K562 (cell line): Measurements from ENCODE around the gene LRFN4. TPM values are rescaled to one million over a fixed set of nuclear protein-coding genes. Genes with fewer than 3 reads are reported as not detected.
A peak's percentile ranks its signal among the peaks of the same experiment; 100 is the strongest.

Source experiments
- BRF1 ChIP-seq: IDR thresholded peaks from 3 replicates; pipeline ENCODE4 v1.6.1; 2011; ENCODE audit warnings: borderline replicate concordance, mild to moderate bottlenecking; ENCODE audit not compliant: insufficient read length; ENCODE audit errors: extremely low read depth
- CC2D1A ChIP-seq: fragments of 450-650 bp; IDR thresholded peaks from 2 replicates; pipeline ENCODE4 v1.6.1; 2017; ENCODE audit warnings: mild to moderate bottlenecking
- CHD1 ChIP-seq: fragments of 200-600 bp; sonication (generic); IDR thresholded peaks from one replicate; pipeline ENCODE4 v1.6.1; 2012; ENCODE audit warnings: mild to moderate bottlenecking, moderate library complexity, low read length, inconsistent platforms
- DIDO1 ChIP-seq: fragments of 450-650 bp; IDR thresholded peaks from 2 replicates; pipeline ENCODE4 v1.6.1; 2016; ENCODE audit warnings: low read depth, missing biosample characterization, missing genetic modification characterization
- HDAC6 ChIP-seq: IDR thresholded peaks from 2 replicates; pipeline ENCODE4 v1.6.1; 2012; ENCODE audit warnings: low read depth, mild to moderate bottlenecking, control low read depth, inconsistent platforms, low read length, moderate library complexity
- JUND ChIP-seq, 2 experiments: IDR thresholded peaks; 2 replicates in 1 of 2; 3 replicates in 1 of 2; pipeline ENCODE4 v1.6.1; 2011; ENCODE audit warnings: borderline replicate concordance in 2 of 2, low read depth in 2 of 2, low read length in 2 of 2, improper control_type of control experiment in 1 of 2, missing biosample characterization in 1 of 2, missing genetic modification characterization in 1 of 2, missing genetic modification reagents in 1 of 2
- MED1 ChIP-seq: sonication (generic); formaldehyde crosslinking; IDR thresholded peaks from 2 replicates; pipeline ENCODE4 v1.8.1; 2023; ENCODE audit warnings: missing genetic modification reagents, borderline replicate concordance
- MTF1 ChIP-seq: fragments of 250-450 bp; sonication (Bioruptor Pico); IDR thresholded peaks from 2 replicates; pipeline ENCODE4 v1.9.0; 2021; ENCODE audit warnings: moderate library complexity, mild to moderate bottlenecking, inconsistent platforms, borderline replicate concordance
- POLR2A ChIP-seq: fragments of 450-650 bp; conservative IDR thresholded peaks from 2 replicates; pipeline ENCODE4 v1.6.1; 2016
- PPARD ChIP-seq: fragments of 250-450 bp; sonication (Bioruptor Pico); IDR thresholded peaks from 2 replicates; pipeline ENCODE4 v1.8.0; 2022; ENCODE audit warnings: inconsistent platforms, mild to moderate bottlenecking, moderate library complexity
- RAD21 ChIP-seq, 2 experiments: fragments of 250-450 bp in 1 of 2; fragments of 450-650 bp in 1 of 2; sonication (Bioruptor Pico) in 1 of 2; formaldehyde crosslinking in 1 of 2; IDR thresholded peaks in 1 of 2; conservative IDR thresholded peaks in 1 of 2; 2 replicates each; pipeline versions ENCODE4 v1.4.0 to v1.8.0; 2020 to 2022; ENCODE audit warnings: mild to moderate bottlenecking in 2 of 2, moderate library complexity in 1 of 2
- RCOR1 ChIP-seq, 2 experiments: IDR thresholded peaks; 2 replicates each; pipeline ENCODE4 v1.6.1; 2012; ENCODE audit warnings: low read depth in 2 of 2, low read length in 2 of 2, borderline replicate concordance in 1 of 2, improper control_type of control experiment in 1 of 2
- RNF219 ChIP-seq: fragments of 250-450 bp; sonication (Bioruptor Pico); IDR thresholded peaks from 2 replicates; pipeline ENCODE4 v1.5.0; 2022; ENCODE audit warnings: mild to moderate bottlenecking
- TRIM24 ChIP-seq, 2 experiments: fragments of 450-650 bp; IDR thresholded peaks; 2 replicates each; pipeline ENCODE4 v1.6.1; 2016
- ZC3H11A ChIP-seq: IDR thresholded peaks from 2 replicates; pipeline ENCODE4 v1.6.1; 2012; ENCODE audit warnings: low read depth, low read length, improper control_type of control experiment
- ZNF24 ChIP-seq: fragments of 450-650 bp; IDR thresholded peaks from 2 replicates; pipeline ENCODE4 v1.6.1; 2016
- ZNF507 ChIP-seq: conservative IDR thresholded peaks from 2 replicates; pipeline ENCODE4 v1.6.1; 2017; ENCODE audit warnings: missing genetic modification characterization, missing compliant biosample characterization
- polyA plus RNA-seq, 8 experiments: library from polyadenylated mRNA; depleted of rRNA in 4 of 8; stranded (reverse) in 5 of 8; unstranded in 3 of 8; fragments of >200 nt; fragmentation: Nextera tagmentation in 2 of 8; fragmentation: Illumina TruSeq in 1 of 8; extraction: Ambion mirVana in 2 of 8; extraction: Trizol in 1 of 8; gene quantifications; 2 replicates each; pipeline versions ENCODE4 v1.2.1 to v1.2.3, GENCODE V29; 2011 to 2014; ENCODE audit warnings: inconsistent platforms in 1 of 8, missing spikeins in 1 of 8
- total RNA-seq, 7 experiments: library from RNA; depleted of rRNA in 6 of 7; stranded (reverse); fragments of >200 nt in 6 of 7; fragmentation: Illumina TruSeq in 2 of 7; extraction: Trizol in 2 of 7; gene quantifications; 2 replicates each; pipeline versions ENCODE4 v1.2.1 to v1.2.3, GENCODE V29; 2011 to 2021; ENCODE audit warnings: low replicate concordance in 1 of 7
- TF ChIP-seq, protein P1 (sequence below): fragments of 450-650 bp; formaldehyde crosslinking; IDR thresholded peaks from 2 replicates; pipeline ENCODE4 v1.4.0; 2020; ENCODE audit warnings: mild to moderate bottlenecking
- TF ChIP-seq, protein P2 (sequence below), 3 experiments: fragments of 200-800 bp in 1 of 3; fragments of 250-450 bp in 1 of 3; fragments of 450-650 bp in 1 of 3; sonication (Bioruptor Pico) in 1 of 3; sonication (Bioruptor generic) in 1 of 3; formaldehyde crosslinking in 1 of 3; IDR thresholded peaks; 2 replicates each; pipeline versions ENCODE4 v1.6.1 to v1.8.0; 2016 to 2022; ENCODE audit warnings: mild to moderate bottlenecking in 2 of 3, missing genetic modification characterization in 2 of 3, missing compliant biosample characterization in 1 of 3, moderate library complexity in 1 of 3

Gene LRFN4
- total and polyA plus RNA-seq, 9 of the 15 experiments (the other 6 are each of a cell fraction or from before 2014, with no cell fraction given), result 0.10 to 60.1 (median 6.7) TPM

- TF ChIP-seq BRF1, result no peak
- TF ChIP-seq PPARD (CRISPR knock-in tag), result no peak
- TF ChIP-seq HDAC6, result no peak
- TF ChIP-seq ZNF24, result peak; percentile 62
- TF ChIP-seq TRIM24 (IDR thresholded peaks at IDR 0.05), result peak; percentile 46 to 84
- peak in 1 of 2 experiments; percentile 54; a peak in 1 of 4 replicates for TF ChIP-seq RCOR1 (IDR thresholded peaks at IDR 0.05; ENCODE audit: borderline replicate concordance in 1 of 2, low read depth in 2 of 2, low read length in 2 of 2)
- TF ChIP-seq CHD1, result no peak
- no peak for TF ChIP-seq CC2D1A
- TF ChIP-seq MTF1, result no peak
- TF ChIP-seq MED1 (CRISPR knock-in tag), result no peak
- TF ChIP-seq, protein P1, sequence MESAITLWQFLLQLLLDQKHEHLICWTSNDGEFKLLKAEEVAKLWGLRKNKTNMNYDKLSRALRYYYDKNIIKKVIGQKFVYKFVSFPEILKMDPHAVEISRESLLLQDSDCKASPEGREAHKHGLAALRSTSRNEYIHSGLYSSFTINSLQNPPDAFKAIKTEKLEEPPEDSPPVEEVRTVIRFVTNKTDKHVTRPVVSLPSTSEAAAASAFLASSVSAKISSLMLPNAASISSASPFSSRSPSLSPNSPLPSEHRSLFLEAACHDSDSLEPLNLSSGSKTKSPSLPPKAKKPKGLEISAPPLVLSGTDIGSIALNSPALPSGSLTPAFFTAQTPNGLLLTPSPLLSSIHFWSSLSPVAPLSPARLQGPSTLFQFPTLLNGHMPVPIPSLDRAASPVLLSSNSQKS (CRISPR knock-in tag), result no peak
- TF ChIP-seq DIDO1, result no peak
- no peak for TF ChIP-seq ZNF507 (tag)
- TF ChIP-seq JUND (IDR thresholded peaks at IDR 0.05; ENCODE audit: borderline replicate concordance, low read depth, low read length), result peak; percentile 99
- TF ChIP-seq JUND (tag; IDR thresholded peaks at IDR 0.05; ENCODE audit: borderline replicate concordance, low read depth, low read length), result peak; percentile 100
- peak; percentile 37; the same call in 1 of the 2 replicates for TF ChIP-seq POLR2A
- TF ChIP-seq ZC3H11A, result no peak
- TF ChIP-seq RNF219, result no peak
- TF ChIP-seq, protein P2, sequence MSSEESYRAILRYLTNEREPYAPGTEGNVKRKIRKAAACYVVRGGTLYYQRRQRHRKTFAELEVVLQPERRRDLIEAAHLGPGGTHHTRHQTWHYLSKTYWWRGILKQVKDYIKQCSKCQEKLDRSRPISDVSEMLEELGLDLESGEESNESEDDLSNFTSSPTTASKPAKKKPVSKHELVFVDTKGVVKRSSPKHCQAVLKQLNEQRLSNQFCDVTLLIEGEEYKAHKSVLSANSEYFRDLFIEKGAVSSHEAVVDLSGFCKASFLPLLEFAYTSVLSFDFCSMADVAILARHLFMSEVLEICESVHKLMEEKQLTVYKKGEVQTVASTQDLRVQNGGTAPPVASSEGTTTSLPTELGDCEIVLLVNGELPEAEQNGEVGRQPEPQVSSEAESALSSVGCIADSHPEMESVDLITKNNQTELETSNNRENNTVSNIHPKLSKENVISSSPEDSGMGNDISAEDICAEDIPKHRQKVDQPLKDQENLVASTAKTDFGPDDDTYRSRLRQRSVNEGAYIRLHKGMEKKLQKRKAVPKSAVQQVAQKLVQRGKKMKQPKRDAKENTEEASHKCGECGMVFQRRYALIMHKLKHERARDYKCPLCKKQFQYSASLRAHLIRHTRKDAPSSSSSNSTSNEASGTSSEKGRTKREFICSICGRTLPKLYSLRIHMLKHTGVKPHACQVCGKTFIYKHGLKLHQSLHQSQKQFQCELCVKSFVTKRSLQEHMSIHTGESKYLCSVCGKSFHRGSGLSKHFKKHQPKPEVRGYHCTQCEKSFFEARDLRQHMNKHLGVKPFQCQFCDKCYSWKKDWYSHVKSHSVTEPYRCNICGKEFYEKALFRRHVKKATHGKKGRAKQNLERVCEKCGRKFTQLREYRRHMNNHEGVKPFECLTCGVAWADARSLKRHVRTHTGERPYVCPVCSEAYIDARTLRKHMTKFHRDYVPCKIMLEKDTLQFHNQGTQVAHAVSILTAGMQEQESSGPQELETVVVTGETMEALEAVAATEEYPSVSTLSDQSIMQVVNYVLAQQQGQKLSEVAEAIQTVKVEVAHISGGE (CRISPR knock-in tag; IDR thresholded peaks at IDR 0.05), result peak in 1 of 3 experiments; percentile 62; a peak in 2 of 6 replicates
- peak; percentile 29 to 52; a peak in 3 of 4 replicates for TF ChIP-seq RAD21 (CRISPR knock-in tag; conservative IDR thresholded peaks at IDR 0.05 in 1 of 2, IDR thresholded peaks at IDR 0.05 in 1 of 2)
Observed at GRCh38 chr11:66891851-66892660, 35.2 kb downstream of the LRFN4 start (continued).
